Measurements from ENCODE around the gene DNM2.

- TF ChIP-seq CTCF (tag by site-specific recombination; IDR thresholded peaks at IDR 0.05) (no peak), ZNF639 (tag by site-specific recombination; IDR thresholded peaks at IDR 0.05) (no peak), ZNF114 (tag by site-specific recombination; IDR thresholded peaks at IDR 0.05) (no peak), KLF10 (tag by site-specific recombination; IDR thresholded peaks at IDR 0.05) (no peak), ZNF555 (tag by site-specific recombination; conservative IDR thresholded peaks at IDR 0.05) (no peak), ZIC2 (tag by site-specific recombination; IDR thresholded peaks at IDR 0.05) (no peak), SETDB1 (IDR thresholded peaks at IDR 0.05; ENCODE audit: insufficient read length, low read length) (no peak), ZNF214 (tag by site-specific recombination; IDR thresholded peaks at IDR 0.05; ENCODE audit: borderline replicate concordance) (no peak), MYNN (tag by site-specific recombination; IDR thresholded peaks at IDR 0.05; ENCODE audit: borderline replicate concordance) (no peak), ZBTB7A (tag by site-specific recombination; IDR thresholded peaks at IDR 0.05; ENCODE audit: low read depth) (no peak), ZNF23 (tag by site-specific recombination; IDR thresholded peaks at IDR 0.05; ENCODE audit: borderline replicate concordance) (no peak)
- TF ChIP-seq, protein P1, sequence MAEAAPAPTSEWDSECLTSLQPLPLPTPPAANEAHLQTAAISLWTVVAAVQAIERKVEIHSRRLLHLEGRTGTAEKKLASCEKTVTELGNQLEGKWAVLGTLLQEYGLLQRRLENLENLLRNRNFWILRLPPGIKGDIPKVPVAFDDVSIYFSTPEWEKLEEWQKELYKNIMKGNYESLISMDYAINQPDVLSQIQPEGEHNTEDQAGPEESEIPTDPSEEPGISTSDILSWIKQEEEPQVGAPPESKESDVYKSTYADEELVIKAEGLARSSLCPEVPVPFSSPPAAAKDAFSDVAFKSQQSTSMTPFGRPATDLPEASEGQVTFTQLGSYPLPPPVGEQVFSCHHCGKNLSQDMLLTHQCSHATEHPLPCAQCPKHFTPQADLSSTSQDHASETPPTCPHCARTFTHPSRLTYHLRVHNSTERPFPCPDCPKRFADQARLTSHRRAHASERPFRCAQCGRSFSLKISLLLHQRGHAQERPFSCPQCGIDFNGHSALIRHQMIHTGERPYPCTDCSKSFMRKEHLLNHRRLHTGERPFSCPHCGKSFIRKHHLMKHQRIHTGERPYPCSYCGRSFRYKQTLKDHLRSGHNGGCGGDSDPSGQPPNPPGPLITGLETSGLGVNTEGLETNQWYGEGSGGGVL (tag by site-specific recombination; IDR thresholded peaks at IDR 0.05) = no peak
Measured at GRCh38 chr19:10816691-10817090, 98.8 kb downstream of the DNM2 start.
